ENCODE data around the gene DISC1. TPM values are rescaled to one million over a fixed set of nuclear protein-coding genes. Genes with fewer than 3 reads are reported as not detected.

The DISC1 gene
- total RNA-seq, 2 experiments from 2014 or later: 3.5 to 5.0 TPM

GRCh38 chr1:231971397-231972110, 345.0 kb downstream of the DISC1 start:
- Mint-ChIP-seq H3K4me1 (ENCODE audit: low read depth) (peaks cover 25% of the 10 kb centered on the region), H3K36me3 (ENCODE audit: low read depth) (peaks cover 4% of the 10 kb centered on the region), H3K27me3 (no peaks in the 10 kb centered on the region), H3K4me3 (no peak overlapping the region), H3K9me3 (peaks cover 2% of the 10 kb centered on the region), H3K27ac (no peak overlapping the region)
- intact Hi-C loops (cut with micrococcal nuclease): no loop called here
- ChIA-PET CTCF (no interaction called here), POLR2A (no interaction called here)
- no peak for DNase-seq
- ATAC-seq: no peak
- TF ChIP-seq CTCF (IDR thresholded peaks at IDR 0.05): no peak

GRCh38 chr1:231972111-231972445, 345.5 kb downstream of the DISC1 start:
- Mint-ChIP-seq H3K27ac (no peak overlapping the region), H3K27me3 (no peaks in the 10 kb centered on the region), H3K4me1 (ENCODE audit: low read depth) (peaks cover 25% of the 10 kb centered on the region), H3K36me3 (ENCODE audit: low read depth) (peaks cover 5% of the 10 kb centered on the region), H3K4me3 (no peak overlapping the region), H3K9me3 (peaks cover 6% of the 10 kb centered on the region)
- intact Hi-C loops (cut with micrococcal nuclease): no loop called here
- DNase-seq (no peak), ATAC-seq (no peak)
- CTCF ChIA-PET: no interaction called here
- TF ChIP-seq CTCF (IDR thresholded peaks at IDR 0.05): no peak
- POLR2A ChIA-PET: no interaction called here

- CTCF ChIA-PET: interaction anchor here (0.7 to 1.9 kb wide), 5 partner anchors 10 to 107 kb away, joined by 3 to 5 read pairs (median 3); no protein-coding TSS in a partner anchor
- DNase-seq: peak; percentile 48
Observed at GRCh38 chr1:231973830-231974229, 347.2 kb downstream of the DISC1 start.

GRCh38 chr1:231976231-231976630, 349.6 kb downstream of the DISC1 start:
- Mint-ChIP-seq H3K9me3 (peaks cover 12% of the 10 kb centered on the region), H3K36me3 (ENCODE audit: low read depth) (peaks cover 6% of the 10 kb centered on the region), H3K27me3 (no peaks in the 10 kb centered on the region), H3K27ac (no peak overlapping the region), H3K4me1 (ENCODE audit: low read depth) (peaks cover 18% of the 10 kb centered on the region), H3K4me3 (no peak overlapping the region)
- TF ChIP-seq CTCF (IDR thresholded peaks at IDR 0.05): no peak
- DNase-seq: no peak
- intact Hi-C loops (cut with micrococcal nuclease): no loop called here
- no peak for ATAC-seq
- POLR2A ChIA-PET: no interaction called here
- CTCF ChIA-PET: no interaction called here

More at GRCh38 chr1:231973830-231974229, 347.2 kb downstream of the DISC1 start:
- Mint-ChIP-seq H3K4me1 (ENCODE audit: low read depth) (peaks cover 25% of the 10 kb centered on the region), H3K27ac (peak overlapping the region; percentile 46), H3K9me3 (peaks cover 12% of the 10 kb centered on the region), H3K4me3 (no peak overlapping the region), H3K36me3 (ENCODE audit: low read depth) (peaks cover 6% of the 10 kb centered on the region), H3K27me3 (no peaks in the 10 kb centered on the region)
- peak; percentile 89 for ATAC-seq
- POLR2A ChIA-PET: interaction anchor here (0.6 to 0.8 kb wide), 3 partner anchors 16 to 81 kb away, joined by 3 read pairs; no protein-coding TSS in a partner anchor
- intact Hi-C loops (cut with micrococcal nuclease): no loop called here
- no peak for TF ChIP-seq CTCF (IDR thresholded peaks at IDR 0.05)

GRCh38 chr1:231981675-231982074, 355.1 kb downstream of the DISC1 start:
- Mint-ChIP-seq H3K9me3 (peaks cover 9% of the 10 kb centered on the region), H3K27ac (no peak overlapping the region), H3K36me3 (ENCODE audit: low read depth) (peaks cover 6% of the 10 kb centered on the region), H3K27me3 (no peaks in the 10 kb centered on the region), H3K4me3 (no peak overlapping the region), H3K4me1 (ENCODE audit: low read depth) (peaks cover 9% of the 10 kb centered on the region)
- no peak for TF ChIP-seq CTCF (IDR thresholded peaks at IDR 0.05)
- intact Hi-C loops (cut with micrococcal nuclease): no loop called here
- ATAC-seq (no peak), DNase-seq (no peak)
- ChIA-PET CTCF (interaction anchor here (1.0 kb wide), 1 partner anchor 115 kb away, joined by 3 read pairs; no protein-coding TSS in a partner anchor), POLR2A (no interaction called here)

All from activated CD8-positive, alpha-beta T cell treated with anti-CD3 and anti-CD28 coated beads for 36 hours (primary cell).